GM18867 (cell line): ENCODE measurements around the gene CEACAM4.
"Not testable (repeated sequence)": the region's sequence is repeated elsewhere in the genome, so short reads cannot be mapped to it uniquely, and the experiment has no call there.

ENCODE experiments used
- ATAC-seq: cut with Tn5 transposase; IDR thresholded peaks from one replicate; pipeline ENCODE4 v1.9.1; 2021; ENCODE audit warnings: mild to moderate bottlenecking, moderate library complexity; ENCODE audit not compliant: unreplicated experiment

Gene CEACAM4

DNA sequence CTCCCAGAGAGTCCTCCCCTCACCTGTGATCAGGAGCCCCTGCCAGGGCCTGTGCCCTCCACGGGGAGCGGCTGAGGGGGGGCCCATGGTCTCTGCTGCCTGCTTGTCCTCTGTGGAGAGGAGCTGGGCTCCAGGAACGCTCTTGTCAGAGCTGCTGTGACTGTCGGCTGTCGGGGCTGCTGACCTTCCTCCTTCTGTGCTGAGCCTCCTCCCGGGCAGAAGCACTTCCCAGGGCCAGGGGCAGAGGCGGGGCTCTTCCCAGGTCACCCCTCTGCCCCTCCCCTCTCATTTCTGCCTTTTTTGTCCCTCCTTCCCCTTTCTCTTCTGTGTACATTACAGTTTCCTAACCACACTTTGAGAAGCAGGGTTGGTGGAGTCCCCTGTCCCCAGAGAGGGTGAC, at the start of gene CEACAM4:
Gene CEACAM4 (minus strand): TSS at position 198 of the 400 bp plus-strand sequence. CDS start 111 bp downstream, at position 87.
- no peak for ATAC-seq

- no peak for ATAC-seq
These were observed 44.6 kb upstream of the CEACAM4 start for GRCh38 chr19:41671486-41671885.

DNA sequence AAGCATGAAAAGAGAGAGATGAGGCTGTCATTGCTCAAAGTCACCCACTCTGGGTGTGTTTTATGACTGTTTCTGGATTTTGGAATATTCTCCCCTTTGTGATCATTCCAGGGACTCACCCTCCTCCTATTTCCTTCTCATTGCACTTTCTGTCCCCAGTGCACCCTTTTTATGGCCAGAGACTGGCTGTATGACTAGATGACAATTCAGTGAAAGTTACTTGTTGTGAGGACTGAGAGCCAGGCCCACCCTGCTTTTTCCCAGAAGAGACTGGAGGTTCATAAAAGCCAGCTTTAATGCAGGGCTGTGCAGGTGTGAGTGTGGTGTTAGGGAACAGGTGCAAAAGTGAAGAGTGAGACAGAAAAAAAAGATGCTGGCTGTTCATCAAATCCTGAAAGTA, 43.9 kb upstream of the CEACAM4 start:
- ATAC-seq = no peak

DNA sequence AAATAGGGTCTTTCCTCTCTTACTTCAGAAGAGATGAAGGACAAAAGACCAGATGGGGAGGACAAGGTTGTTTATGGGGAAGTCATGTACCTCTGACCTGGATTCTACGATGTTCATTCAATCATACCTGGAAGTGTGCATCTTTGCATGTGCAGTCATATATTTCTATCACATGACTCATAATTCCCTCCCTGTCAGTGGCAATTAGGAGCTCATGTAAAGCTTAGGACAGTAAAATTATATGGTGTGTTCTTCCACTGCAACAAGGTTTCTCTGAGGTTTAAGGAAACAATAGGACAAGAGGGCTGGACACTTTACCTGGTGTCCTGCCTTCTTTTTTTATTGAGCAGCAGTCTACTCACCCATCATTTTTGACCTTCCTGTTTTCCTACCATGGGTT, 41.4 kb upstream of the CEACAM4 start:
- no peak for ATAC-seq

- ATAC-seq = no peak
These were observed 39.2 kb upstream of the CEACAM4 start for GRCh38 chr19:41666075-41666474.

DNA sequence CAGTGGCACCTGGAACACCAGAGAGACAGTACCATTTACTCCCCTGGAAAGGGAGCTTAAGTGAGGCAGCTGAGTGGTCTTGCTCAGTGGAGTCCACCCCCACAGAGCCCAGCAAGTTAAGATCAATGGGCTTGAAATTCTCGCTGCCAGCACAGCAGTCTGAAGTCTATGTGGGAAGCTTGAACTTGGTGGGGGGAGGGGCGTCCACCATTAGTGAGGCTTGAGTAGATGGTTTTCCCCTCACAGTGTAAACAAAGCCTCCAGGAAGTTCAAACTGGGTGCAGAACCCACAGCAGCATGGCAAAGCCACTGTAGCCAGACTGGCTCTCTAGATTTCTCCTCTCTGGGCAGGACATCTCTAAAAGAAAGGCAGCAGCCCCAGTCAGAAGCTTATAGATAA, 30.3 kb upstream of the CEACAM4 start:
- ATAC-seq = no peak

DNA sequence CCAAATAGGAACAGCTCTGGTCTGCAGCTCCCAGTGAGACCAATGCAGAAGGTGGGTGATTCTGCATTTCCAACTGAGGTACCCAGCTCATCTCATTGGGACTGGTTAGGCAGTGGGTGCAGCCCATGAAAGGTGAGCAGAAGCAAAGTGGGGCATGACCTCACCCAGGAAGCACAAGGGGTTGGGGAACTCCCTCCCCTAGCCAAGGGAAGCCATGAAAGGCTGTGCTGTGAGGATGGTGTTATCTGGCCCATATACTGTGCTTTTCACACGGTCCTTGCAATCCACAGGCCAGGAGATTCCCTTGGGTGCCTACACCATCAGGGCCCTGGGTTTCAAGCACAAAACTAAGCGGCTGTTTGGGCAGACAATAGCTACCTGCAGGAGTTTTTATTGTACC, 29.9 kb upstream of the CEACAM4 start:
- ATAC-seq = not testable (repeated sequence)

GRCh38 chr19:41652250-41652649, 25.4 kb upstream of the CEACAM4 start:
- no peak for ATAC-seq

GRCh38 chr19:41649827-41650226, 23.0 kb upstream of the CEACAM4 start:
- ATAC-seq = no peak

DNA sequence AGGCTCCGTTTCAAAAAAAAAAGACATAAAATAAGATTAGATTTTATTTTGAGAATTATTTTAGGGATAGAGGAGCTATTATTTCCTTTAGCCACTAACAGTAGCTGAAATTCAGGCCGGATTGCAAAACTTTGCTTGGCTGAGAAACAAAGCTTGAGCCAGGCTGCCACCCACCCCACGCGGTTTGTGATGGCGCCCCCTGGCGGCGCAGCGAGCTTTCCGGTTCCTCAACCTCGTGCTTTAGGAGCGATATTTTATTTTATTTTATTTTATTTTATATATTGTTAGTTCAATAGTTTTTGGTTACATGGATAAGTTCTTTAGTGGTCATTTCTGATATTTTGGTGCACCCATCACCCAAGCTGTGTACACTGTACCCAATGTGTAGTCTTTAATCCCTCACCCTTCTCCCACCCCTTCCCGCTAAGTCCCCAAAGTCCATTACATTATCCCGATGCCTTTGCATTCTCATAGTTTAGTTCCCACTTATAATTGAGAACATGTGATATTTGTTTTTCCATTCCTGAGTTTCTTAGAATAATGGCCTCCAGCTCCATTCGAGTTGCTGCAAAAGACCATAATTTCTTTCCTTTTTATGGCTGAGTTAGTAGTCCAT, 19.8 kb upstream of the CEACAM4 start:
- no peak for ATAC-seq

DNA sequence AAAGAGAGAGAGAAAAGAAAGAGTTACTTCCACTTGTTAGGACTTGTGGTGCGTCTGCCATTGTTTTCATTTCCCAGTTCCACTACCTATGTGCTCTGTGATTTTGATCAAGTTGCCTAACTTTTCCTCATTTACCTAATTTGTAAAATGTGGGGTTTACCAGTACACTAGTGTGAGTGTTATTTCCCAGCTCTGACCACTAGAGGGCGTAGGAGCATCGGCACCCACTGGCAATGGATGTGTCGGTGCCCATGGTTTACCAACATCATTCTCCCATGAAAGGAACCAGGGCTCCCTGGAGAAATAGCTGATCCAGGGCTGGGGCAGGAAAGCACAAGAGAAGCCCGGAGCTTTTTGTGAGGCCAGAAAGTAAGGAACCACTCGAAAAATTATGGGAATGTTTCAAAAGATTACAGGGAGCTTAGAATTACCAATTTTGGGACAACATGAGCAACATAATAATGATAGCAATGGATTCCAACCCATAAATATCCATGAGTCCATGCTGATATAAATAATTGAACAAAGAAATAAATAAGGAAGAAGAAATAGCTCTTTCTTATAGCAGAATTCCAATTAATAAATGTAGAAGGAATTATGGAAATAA, 15.1 kb upstream of the CEACAM4 start:
- ATAC-seq = no peak

DNA sequence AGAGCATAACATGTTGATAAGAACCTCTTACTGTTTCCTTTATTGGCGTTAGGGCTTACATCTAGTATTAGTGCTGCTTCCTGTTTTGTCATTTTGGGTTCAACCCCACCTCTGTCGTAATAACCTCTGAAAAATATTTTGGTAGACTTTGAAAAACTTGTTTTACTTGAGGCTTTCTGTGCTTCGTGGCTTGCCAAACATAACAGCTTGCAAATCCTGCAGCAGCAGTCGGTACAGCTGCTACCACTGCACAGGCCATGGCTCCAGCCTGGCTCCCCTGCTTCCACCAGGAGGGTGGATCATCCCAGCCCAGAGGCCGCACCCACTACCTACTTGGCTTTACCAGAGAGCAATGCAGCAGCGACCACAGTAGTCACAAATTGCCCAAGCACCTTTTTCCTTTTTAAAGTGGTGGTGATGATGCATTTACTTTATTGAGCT, 11.8 kb upstream of the CEACAM4 start:
- ATAC-seq = no peak

DNA sequence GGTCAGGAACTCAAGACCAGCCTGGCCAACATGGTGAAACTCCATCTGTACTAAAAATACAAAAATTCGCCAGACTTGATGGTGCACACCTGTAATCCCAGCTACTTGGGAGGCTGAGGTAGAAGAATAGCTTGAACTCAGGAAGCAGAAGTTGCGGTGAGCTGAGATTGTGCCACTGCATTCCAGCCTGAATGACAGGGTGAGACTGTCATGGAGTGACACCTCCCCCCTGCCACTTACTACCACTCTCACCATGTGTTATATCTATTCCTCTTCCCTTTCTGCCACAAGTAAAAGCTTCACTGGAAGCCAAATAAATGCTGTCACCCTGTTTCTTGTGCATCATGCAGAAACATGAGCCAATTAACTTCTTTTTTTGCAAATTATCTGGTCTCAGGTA, 10.6 kb upstream of the CEACAM4 start:
- ATAC-seq = no peak

DNA sequence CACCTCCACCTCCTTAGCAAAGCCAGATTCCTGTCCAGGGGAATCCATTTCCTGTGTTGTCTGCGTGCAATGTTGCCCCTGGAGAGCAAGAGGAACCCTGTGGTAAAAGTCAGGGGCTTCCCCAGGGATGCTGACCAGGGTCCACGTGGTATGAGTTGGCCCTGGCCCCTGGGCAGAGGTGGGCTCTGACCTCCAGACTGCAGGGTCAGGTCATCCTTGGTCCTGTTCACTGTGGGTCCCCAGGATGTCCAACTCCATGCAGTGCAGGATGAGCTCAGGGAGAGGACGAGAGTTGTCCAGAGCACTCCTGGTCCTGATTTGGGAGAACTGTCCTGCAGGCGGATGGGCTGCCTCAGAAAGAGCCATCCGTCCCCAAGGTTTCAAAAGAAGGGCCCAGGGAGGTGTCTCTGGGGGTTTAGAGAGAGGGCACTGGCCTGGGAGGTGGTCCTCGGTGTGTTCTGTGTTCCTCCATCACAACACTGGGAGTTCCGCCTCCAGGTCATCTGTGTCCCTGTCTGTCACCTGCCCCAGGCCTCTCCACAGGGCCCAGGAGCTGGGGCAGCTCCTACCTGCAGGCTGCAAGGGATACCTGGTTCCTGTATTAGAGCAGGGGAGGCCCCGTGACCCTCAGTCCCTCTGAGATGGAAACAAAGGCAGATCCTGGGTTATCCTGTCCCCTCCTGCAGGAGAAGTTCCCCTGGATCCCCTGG, 1.2 kb upstream of the CEACAM4 start:
- no peak for ATAC-seq

- no peak for ATAC-seq
These were observed 596 bp downstream of the CEACAM4 start for GRCh38 chr19:41626278-41626677.

- no peak for ATAC-seq
These were observed 1.9 kb downstream of the CEACAM4 start for GRCh38 chr19:41624937-41625336.

DNA sequence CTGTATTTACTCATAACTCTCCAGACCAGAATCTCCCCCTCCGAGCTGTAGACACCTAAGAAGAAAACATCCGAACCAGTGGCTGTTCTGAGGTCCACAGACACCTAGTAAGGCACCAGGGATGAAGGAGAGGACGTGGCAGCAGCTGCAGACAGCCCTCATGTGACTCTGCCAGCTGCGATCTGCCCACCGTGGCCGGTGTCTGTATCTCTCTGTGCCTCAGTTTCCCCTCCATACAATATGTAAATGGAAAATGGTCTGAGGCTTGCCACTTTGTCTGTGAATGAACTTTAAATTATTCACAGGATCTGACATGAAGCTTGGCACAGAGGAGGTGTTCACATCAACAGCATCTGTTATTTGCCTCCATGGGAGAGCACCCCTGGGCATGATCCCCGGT, 2.4 kb downstream of the CEACAM4 start:
- no peak for ATAC-seq

GRCh38 chr19:41623360-41623759, 3.5 kb downstream of the CEACAM4 start:
- ATAC-seq = no peak

DNA sequence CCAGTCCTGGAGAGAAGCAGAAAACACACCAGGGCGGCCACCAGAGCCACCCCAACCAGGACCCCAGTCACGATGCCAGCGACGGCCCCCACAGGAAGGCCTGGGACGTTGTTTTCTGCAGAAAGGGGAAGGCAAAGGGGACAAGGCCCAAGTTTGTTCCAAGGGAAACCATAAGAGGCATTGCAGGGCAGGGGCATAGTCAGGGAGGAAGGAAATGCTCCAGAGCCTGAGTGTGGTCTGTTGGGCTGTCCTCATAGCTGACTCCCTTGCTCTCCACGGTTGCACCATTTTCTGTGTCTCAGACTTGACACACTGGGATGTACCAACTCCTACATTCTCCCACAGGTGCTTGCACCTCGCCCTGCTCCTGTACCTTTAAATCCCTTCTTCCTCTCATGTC, 5.2 kb downstream of the CEACAM4 start:
- no peak for ATAC-seq

- no peak for ATAC-seq
These were observed 5.6 kb downstream of the CEACAM4 start for GRCh38 chr19:41621226-41621625.

DNA sequence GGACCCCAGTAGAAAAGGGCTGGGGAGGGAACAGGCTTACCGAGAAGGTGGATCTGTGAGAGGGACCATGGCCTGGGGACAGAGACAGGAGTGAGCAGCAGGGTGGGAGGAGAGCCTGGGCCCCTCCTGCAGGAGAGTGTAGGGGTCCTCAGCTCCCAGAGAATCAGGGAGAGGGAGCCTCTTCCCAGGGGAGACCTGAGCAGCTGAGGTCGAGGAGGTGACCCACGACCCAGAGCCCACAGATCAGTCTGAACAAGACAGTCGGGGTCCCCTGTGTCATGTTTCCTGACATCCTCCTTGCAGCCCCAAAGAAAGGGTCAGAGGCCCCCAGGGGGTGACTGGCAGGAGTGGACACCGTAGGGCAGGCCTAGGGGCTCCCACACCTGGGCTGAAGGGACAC, 6.7 kb downstream of the CEACAM4 start:
- ATAC-seq = no peak

DNA sequence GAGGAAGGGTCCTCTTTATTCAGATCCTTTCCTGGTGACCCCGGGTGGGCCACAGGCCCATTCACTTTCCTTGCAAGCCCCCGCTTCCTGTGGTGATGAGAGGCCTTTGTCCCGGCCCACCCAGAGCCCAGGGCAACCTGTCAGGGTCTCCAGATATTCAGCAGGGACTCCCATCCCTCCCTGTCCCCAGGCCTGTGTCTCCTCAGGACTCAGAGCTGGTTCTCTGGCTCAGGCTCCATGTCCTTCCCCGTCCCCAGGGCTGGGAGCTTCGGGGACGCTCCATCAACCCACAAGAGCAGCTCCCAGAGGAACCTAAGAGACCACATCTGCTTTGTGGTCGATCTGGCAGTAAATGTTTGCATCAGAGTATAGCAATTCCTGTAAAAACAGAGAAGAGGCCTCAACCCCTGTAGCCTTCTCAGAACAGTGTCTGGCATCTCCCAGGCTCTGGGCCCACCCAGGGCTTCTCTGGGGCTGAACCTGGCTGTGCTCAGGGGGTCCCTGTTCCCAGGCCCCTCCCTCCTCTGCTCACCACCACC, 7.8 kb downstream of the CEACAM4 start:
- no peak for ATAC-seq
